ENCODE results near the gene NXPE3. TPM values are rescaled to one million over a fixed set of nuclear protein-coding genes. Genes with fewer than 3 reads are reported as not detected.

NXPE3 gene
- polyA plus RNA-seq, 1 donor from 2014 or later: 6.6 TPM

DNA sequence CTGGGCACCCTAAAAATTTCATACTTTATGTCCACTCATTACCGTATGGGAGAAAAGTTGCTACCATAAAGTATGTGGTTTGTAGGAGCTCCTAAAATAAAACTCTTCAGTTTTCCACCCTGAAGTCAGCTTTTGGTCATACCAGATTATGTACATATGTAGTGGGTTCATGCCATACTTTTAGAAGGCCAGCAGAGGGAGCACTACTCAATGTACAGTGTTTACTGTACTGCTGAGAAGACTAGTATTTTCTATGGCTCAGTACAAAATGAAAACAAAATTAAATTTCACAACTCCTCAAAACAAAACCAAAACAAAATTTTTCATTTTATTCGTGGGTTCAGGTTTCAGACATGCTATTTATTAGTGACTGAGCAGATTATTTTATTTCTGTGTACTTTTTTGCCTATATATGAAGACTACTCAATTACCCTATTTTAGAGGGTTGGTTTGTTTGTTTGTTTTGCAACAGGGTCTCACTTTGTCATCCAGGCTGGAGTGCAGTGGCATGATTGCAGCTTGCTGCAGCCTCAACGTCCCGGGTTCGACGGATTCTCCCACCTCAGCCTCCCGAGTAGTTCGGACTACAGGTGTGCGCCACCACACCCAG is 24.3 kb downstream of the NXPE3 start:
- no peaks in the 10 kb centered on the region for H3F3A ChIP-seq (ENCODE audit: insufficient read depth, low read length, poor library complexity, severe bottlenecking)
- H3K4me3 ChIP-seq (ENCODE audit: low read length): no peak overlapping the region
- peaks cover 6% of the 10 kb centered on the region for H3K36me3 ChIP-seq (ENCODE audit: insufficient read depth, low read length)
- H2AFZ ChIP-seq (ENCODE audit: low read depth, low read length): no peak overlapping the region
- no peaks in the 10 kb centered on the region for H3K27me3 ChIP-seq (ENCODE audit: insufficient read depth, low read depth, low read length)
- no peaks in the 10 kb centered on the region for H3K9me2 ChIP-seq (ENCODE audit: insufficient read depth, low read length)
- TF ChIP-seq RAD21 (conservative IDR thresholded peaks at IDR 0.05) (peak; percentile 74), MXI1 (conservative IDR thresholded peaks at IDR 0.05; ENCODE audit: poor library complexity, severe bottlenecking) (no peak), EP300 (conservative IDR thresholded peaks at IDR 0.05; ENCODE audit: poor library complexity, severe bottlenecking) (no peak), POLR2AphosphoS5 (IDR thresholded peaks at IDR 0.05) (no peak), CTCF (IDR thresholded peaks at IDR 0.05; ENCODE audit: poor library complexity, severe bottlenecking) (peak; percentile 80), SMC3 (conservative IDR thresholded peaks at IDR 0.05; ENCODE audit: poor library complexity) (peak; percentile 82)
- H4K20me1 ChIP-seq (ENCODE audit: insufficient read depth): no peaks in the 10 kb centered on the region
- no peak overlapping the region for H3K9ac ChIP-seq (ENCODE audit: low read length)
- no peaks in the 10 kb centered on the region for H3K79me2 ChIP-seq (replicated peaks; ENCODE audit: insufficient read depth, low read length)
- H3K27ac ChIP-seq (ENCODE audit: low read length): no peak overlapping the region
- no peak overlapping the region for H3K4me2 ChIP-seq (ENCODE audit: low read length)
- no peaks in the 10 kb centered on the region for H3K9me3 ChIP-seq (ENCODE audit: low read length)

DNA sequence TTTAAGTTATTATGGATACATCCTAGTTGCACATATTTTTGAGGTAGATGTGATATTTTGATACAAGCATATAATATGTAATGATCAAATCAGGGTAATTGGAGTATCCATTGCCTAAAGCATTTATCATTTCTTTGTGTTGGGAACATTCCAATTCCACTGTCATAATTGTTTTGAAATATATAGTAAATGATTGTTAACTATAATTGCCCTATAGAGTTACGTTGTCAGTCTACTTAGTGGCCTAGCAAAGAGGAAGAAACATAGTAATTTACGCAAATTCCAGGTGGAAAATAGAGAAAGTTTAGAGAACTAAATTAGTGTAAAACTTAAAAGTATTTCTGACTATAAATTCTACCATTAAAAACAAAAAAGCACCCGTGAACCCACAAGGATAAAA is 24.9 kb downstream of the NXPE3 start:
- TF ChIP-seq RAD21 (conservative IDR thresholded peaks at IDR 0.05) (no peak), MXI1 (conservative IDR thresholded peaks at IDR 0.05; ENCODE audit: poor library complexity, severe bottlenecking) (no peak), EZH2 (IDR thresholded peaks at IDR 0.05; ENCODE audit: borderline replicate concordance, insufficient read depth, low read length, poor library complexity, severe bottlenecking) (no peak), POLR2AphosphoS5 (IDR thresholded peaks at IDR 0.05) (no peak)
- Histone ChIP-seq H4K20me1 (ENCODE audit: insufficient read depth) (no peaks in the 10 kb centered on the region), H3K36me3 (ENCODE audit: insufficient read depth, low read length) (peaks cover 6% of the 10 kb centered on the region), H2AFZ (ENCODE audit: low read depth, low read length) (no peak overlapping the region), H3K9me3 (ENCODE audit: low read length) (no peaks in the 10 kb centered on the region), H3K9me2 (ENCODE audit: insufficient read depth, low read length) (no peaks in the 10 kb centered on the region), H3K4me3 (ENCODE audit: low read length) (no peak overlapping the region), H3K79me2 (replicated peaks; ENCODE audit: insufficient read depth, low read length) (no peaks in the 10 kb centered on the region), H3K4me2 (ENCODE audit: low read length) (no peak overlapping the region), H3K9ac (ENCODE audit: low read length) (no peak overlapping the region), H3K27ac (ENCODE audit: low read length) (no peak overlapping the region), H3K27me3 (ENCODE audit: insufficient read depth, low read depth, low read length) (no peaks in the 10 kb centered on the region), H3F3A (ENCODE audit: insufficient read depth, low read length, poor library complexity, severe bottlenecking) (no peaks in the 10 kb centered on the region)

DNA sequence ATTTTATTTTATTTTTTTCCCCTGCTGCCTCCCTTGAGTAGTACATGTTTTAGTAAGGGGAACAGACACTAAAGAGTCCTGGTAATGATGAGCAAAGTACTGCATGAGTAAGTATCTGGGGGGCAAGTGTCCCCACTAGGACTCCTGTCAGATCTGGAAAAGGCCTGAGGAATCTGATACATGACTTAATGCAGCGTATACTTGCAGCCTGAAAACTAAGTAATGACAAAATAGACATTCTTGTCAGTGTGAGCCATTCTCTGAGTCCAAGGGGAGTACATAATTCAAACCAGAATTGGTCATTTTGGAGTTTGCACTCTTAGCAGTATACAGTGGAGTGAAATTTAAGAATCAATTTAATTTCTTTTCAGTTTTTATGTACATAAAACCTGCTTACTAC is 27.5 kb downstream of the NXPE3 start:
- Histone ChIP-seq H3F3A (ENCODE audit: insufficient read depth, low read length, poor library complexity, severe bottlenecking) (no peaks in the 10 kb centered on the region), H3K9me3 (ENCODE audit: low read length) (no peaks in the 10 kb centered on the region), H2AFZ (ENCODE audit: low read depth, low read length) (no peak overlapping the region), H3K36me3 (ENCODE audit: insufficient read depth, low read length) (peaks cover 6% of the 10 kb centered on the region), H3K4me2 (ENCODE audit: low read length) (no peak overlapping the region), H3K27ac (ENCODE audit: low read length) (no peak overlapping the region), H3K4me3 (ENCODE audit: low read length) (no peak overlapping the region), H3K27me3 (ENCODE audit: insufficient read depth, low read depth, low read length) (no peaks in the 10 kb centered on the region), H4K20me1 (ENCODE audit: insufficient read depth) (no peaks in the 10 kb centered on the region), H3K79me2 (replicated peaks; ENCODE audit: insufficient read depth, low read length) (no peaks in the 10 kb centered on the region), H3K9ac (ENCODE audit: low read length) (no peak overlapping the region), H3K9me2 (ENCODE audit: insufficient read depth, low read length) (no peaks in the 10 kb centered on the region)
- TF ChIP-seq RAD21 (conservative IDR thresholded peaks at IDR 0.05) (no peak), EZH2 (IDR thresholded peaks at IDR 0.05; ENCODE audit: borderline replicate concordance, insufficient read depth, low read length, poor library complexity, severe bottlenecking) (no peak), POLR2AphosphoS5 (IDR thresholded peaks at IDR 0.05) (no peak), MXI1 (conservative IDR thresholded peaks at IDR 0.05; ENCODE audit: poor library complexity, severe bottlenecking) (no peak), REST (IDR thresholded peaks at IDR 0.05; ENCODE audit: borderline replicate concordance) (no peak), SMC3 (conservative IDR thresholded peaks at IDR 0.05; ENCODE audit: poor library complexity) (no peak), EP300 (conservative IDR thresholded peaks at IDR 0.05; ENCODE audit: poor library complexity, severe bottlenecking) (no peak), TAF1 (IDR thresholded peaks at IDR 0.05; ENCODE audit: low read depth) (no peak), CTCF (IDR thresholded peaks at IDR 0.05; ENCODE audit: poor library complexity, severe bottlenecking) (no peak)
